MM.1S (cell line): ENCODE measurements around the gene FAM76A.

ENCODE experiments used
- EZH2 ChIP-seq: fragments of 300-600 bp; sonication (generic); optimal IDR thresholded peaks from 2 replicates; pipeline ENCODE3; 2017; ENCODE audit warnings: low read depth, mild to moderate bottlenecking, antibody characterized with exemption, low read length, mixed read lengths
- TF ChIP-seq, protein P1 (sequence below): fragments of 300-600 bp; sonication (generic); IDR thresholded peaks from 2 replicates; pipeline ENCODE4 v1.5.1; 2016; ENCODE audit warnings: antibody characterized with exemption, low read length, mixed read lengths

DNA sequence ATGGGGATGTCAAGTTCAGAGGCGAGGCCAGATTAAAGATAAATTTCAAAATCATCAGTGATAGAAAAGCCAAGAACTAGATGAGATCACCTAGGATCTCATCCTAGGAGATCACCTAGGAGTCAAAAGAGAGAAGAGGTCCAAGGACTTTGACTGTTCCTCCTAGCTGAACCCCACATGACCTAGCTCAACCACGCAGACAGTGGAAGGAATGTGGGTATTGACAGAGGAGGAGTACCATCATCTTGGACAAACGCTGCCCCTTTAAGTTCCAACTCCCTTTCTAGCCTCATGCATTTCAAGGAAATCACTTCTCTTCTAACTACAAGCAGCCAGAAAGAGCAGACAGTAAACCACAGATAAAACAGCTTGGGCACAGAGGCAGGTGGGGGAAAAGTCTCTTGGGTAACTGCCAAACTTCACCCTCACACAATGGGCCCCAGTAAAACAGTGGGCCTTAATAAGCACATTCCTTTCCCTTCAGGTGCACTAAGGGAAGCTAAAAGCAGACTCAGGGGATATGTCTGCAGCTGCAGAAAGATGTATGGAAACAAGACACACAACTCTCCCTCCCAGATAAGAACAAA, 12.5 kb upstream of the FAM76A start:
- TF ChIP-seq, protein P1, sequence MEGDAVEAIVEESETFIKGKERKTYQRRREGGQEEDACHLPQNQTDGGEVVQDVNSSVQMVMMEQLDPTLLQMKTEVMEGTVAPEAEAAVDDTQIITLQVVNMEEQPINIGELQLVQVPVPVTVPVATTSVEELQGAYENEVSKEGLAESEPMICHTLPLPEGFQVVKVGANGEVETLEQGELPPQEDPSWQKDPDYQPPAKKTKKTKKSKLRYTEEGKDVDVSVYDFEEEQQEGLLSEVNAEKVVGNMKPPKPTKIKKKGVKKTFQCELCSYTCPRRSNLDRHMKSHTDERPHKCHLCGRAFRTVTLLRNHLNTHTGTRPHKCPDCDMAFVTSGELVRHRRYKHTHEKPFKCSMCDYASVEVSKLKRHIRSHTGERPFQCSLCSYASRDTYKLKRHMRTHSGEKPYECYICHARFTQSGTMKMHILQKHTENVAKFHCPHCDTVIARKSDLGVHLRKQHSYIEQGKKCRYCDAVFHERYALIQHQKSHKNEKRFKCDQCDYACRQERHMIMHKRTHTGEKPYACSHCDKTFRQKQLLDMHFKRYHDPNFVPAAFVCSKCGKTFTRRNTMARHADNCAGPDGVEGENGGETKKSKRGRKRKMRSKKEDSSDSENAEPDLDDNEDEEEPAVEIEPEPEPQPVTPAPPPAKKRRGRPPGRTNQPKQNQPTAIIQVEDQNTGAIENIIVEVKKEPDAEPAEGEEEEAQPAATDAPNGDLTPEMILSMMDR, result no peak
- TF ChIP-seq EZH2, result no peak
